GM10266 (cell line): Measurements from ENCODE around the gene NT5C3B.
"Not testable (repeated sequence)": the region's sequence is repeated elsewhere in the genome, so short reads cannot be mapped to it uniquely, and the experiment has no call there.

Source experiments
- DNase-seq: peaks from one replicate; pipeline ENCODE4 v3.0.0; 2012; ENCODE audit errors: extremely low spot score
- TF ChIP-seq, protein P1 (sequence below): IDR thresholded peaks from 2 replicates; pipeline ENCODE4 v1.5.1; 2012; ENCODE audit warnings: mild to moderate bottlenecking, low read depth; ENCODE audit not compliant: control insufficient read depth, insufficient read depth; ENCODE audit errors: missing control alignments

The NT5C3B gene

DNA sequence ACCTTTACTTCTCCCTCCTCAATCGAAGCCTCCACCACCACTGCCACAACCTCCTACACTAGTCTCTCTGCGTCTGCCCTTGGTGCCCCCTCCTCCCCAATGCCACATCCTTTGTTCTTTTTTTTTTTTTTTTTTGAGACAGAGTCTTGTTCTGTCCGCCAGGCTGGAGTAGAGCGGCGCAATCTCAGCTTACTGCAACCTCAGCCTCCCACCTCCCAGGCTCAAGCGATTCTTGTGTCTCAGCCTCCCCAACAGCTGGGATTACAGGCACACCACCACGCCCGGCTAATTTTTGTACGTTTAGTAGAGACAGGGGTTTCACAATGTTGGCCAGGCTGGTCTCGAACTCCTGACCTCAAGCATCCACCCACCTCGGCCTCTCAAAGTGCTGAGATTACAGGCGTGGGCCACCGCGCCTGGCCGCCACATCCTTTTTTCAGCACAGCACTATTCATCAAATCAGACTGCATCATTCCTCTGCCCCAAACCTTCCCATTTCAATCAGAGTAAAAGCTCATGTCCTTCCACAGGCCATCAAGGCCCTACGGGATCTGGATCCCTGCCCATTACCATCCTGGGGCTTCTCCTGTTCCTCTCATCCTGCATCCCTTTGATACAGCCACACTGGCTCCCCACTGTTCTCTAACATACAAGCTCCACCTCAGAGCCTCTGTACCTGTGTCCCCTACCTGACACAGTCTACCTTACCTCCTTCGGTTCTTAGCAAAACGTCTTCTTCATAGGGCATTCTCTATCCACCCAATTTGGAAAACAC lies 27.2 kb upstream of the NT5C3B start:
- DNase-seq = no peak
- TF ChIP-seq, protein P1, sequence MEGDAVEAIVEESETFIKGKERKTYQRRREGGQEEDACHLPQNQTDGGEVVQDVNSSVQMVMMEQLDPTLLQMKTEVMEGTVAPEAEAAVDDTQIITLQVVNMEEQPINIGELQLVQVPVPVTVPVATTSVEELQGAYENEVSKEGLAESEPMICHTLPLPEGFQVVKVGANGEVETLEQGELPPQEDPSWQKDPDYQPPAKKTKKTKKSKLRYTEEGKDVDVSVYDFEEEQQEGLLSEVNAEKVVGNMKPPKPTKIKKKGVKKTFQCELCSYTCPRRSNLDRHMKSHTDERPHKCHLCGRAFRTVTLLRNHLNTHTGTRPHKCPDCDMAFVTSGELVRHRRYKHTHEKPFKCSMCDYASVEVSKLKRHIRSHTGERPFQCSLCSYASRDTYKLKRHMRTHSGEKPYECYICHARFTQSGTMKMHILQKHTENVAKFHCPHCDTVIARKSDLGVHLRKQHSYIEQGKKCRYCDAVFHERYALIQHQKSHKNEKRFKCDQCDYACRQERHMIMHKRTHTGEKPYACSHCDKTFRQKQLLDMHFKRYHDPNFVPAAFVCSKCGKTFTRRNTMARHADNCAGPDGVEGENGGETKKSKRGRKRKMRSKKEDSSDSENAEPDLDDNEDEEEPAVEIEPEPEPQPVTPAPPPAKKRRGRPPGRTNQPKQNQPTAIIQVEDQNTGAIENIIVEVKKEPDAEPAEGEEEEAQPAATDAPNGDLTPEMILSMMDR = no peak

DNA sequence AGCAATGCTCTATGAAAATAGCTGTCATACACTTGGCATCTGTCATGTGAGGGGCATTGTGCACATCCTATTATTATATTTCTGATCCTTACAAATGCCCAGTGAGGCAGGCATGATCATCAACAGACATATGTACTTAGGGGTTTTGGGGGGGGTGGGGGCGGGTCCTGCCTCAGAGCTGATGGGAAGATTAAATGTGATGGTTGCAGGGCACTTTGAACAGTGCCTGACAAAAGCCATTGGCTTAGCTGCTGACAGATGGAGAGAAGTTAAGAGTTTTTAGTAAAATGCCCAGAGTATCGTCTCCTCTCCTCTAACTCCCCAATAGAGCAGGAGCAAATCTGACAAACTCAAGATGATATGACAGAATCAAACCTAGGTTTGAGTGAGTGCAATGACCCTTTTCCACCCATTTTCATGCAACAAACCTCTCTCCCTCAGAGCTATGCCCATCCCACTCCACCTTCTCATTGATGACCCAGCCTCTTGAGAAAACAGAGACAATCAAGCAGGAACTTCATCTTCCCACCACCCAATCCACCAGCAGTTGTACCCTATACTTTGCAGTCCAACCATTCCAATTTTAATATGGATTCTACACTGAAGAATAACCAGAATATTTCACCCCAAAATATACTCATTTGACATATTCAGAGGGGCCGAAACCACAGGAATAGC lies 24.4 kb upstream of the NT5C3B start:
- TF ChIP-seq, protein P1 = no peak
- no peak for DNase-seq

DNA sequence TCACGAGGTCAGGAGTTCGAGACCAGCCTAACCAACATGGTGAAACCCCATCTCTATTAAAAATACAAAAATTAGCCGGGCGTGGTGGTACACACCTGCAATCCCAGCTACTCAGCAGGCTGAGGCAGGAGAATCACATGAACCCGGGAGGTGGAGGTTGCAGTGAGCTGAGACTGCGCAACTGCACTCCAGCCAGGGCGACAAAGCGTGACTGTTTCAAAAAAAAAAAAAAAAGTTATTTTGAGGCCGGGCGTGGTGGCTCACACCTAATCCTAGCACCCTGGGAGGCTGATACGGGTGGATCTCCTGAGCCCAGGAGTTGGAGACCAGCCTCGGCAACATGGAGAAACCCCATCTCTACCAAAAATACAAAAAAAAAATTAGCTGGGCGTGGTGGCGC lies 15.3 kb upstream of the NT5C3B start:
- DNase-seq = not testable (repeated sequence)

DNA sequence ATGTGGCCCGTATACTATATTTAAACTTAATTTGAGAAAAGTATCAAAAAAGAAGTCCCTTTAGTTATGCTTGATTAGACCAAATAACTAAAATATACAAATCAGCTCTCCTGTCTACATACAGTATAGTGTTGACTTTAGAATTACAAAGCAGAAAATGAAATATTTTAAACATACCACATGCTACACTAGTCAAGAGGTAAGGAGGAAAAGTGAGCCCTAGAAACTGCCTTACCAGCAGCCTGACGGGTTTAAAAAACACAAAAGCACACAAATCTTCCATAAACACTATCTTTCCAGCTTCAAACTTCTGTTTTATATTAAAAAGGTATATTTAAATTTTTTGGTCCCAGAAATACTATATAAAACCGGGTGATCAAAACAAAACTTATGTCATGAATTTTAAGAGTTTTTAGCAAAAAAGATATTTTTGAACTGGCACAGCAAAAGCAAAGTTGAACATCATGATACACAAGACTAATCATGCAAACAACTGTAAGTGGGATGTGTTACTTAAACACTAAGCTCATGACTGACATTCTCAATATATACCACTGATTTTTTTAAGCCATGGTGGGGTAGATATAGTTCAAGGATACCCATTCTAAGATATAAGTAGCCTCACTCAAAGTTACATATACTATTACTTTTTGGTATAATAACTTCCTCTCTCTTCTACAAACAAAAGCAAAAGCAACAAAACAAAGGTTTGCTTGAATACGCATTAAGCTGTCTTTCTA lies 13.4 kb upstream of the NT5C3B start:
- TF ChIP-seq, protein P1 = no peak
- DNase-seq = no peak

DNA sequence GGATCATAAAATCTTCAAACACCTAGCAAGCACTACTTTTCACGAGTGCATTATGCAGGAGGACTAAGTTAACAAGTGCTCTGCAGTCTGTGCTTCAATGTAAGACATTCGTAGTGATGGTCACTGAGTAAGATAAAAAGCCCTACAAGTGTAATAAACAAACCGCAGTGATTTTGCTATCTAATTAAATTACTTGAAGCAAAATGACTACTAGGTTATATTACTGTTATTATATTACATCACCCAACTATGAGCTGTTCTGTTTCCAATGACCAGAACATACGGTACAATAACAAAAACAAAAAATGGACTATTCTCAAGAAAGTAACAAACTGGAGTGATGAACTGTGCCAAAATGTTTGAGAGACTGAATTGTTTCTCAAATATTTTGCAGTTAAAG lies 12.8 kb upstream of the NT5C3B start:
- TF ChIP-seq, protein P1 = no peak
- no peak for DNase-seq

DNA sequence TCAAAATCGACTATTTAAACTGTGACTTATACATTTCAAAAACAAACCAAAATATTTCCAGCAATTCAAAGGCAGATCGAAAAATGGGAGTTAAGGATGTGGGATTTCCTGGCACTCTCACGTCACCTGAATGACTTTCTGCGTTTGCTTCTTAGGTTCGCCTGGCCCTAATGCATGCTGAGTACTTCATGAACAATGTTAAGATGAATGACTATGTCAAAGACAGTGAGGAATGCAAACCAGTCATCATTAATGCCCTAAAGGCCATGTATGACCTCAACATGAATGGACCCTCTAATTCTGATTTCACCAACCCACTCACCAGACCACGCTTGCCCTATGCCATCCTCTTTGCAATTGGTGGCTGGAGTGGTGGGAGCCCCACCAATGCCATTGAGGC lies 8.9 kb upstream of the NT5C3B start:
- TF ChIP-seq, protein P1 = no peak
- no peak for DNase-seq

DNA sequence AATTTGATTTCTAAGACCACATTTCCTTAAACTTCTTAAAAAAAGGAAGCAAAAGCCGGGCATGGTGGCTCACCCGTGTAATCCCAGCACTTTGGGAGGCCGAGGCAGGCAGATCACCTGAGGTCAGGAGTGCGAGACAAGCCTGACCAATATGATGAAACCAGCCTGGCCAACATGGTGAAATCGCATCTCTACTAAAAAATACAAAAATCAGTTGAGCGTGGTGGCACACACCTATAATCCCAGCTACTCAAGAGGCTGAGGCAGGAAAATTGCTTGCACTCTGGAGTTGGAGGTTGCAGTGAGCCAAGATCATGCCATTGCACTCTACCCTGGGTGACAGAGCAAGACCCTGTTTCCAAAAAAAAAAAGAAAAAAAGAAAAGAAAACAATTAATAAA lies 4.7 kb upstream of the NT5C3B start:
- not testable (repeated sequence) for DNase-seq

DNA sequence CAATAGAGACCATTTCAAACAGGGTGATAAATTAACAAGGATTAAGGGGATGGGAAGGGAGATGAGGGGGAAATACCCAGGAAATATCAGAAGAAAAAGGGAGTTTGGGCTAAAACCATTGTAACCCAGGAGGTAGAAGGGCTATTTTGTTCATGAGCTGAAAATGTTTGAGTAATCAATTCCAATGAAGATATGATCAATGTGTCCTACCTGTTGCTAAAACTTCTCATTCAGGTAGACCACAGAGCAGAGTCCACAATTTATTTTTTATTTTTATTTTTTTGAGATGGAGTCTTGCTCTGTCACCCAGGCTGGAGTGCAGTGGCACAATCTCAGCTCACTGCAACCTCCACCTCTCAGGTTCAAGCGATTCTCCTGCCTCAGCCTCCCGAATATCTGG lies 3.4 kb upstream of the NT5C3B start:
- DNase-seq = not testable (repeated sequence)
